A549 (cell line): ENCODE results near the gene TTLL11. TPM values are rescaled to one million over a fixed set of nuclear protein-coding genes. Genes with fewer than 3 reads are reported as not detected.

Experiments
- ATAC-seq, 2 experiments: fragments of 200-7000 bp in 1 of 2; fragments of >200 bp in 1 of 2; cut with Nextera tagmentation in 1 of 2; cut with Tn5 transposase in 1 of 2; 3 replicates each; pipeline versions ENCODE4 v1.8.0 to v1.9.1; 2018 to 2020; ENCODE audit warnings: mild to moderate bottlenecking in 1 of 2, moderate library complexity in 1 of 2
- CTCF ChIA-PET: fragments of 300-600 bp; sonication (Branson Sonifier 250); formaldehyde crosslinking; extraction: SDS; loops from one replicate; lab custom pipeline; 2021; ENCODE audit warnings: antibody characterized with exemption, inconsistent platforms; lab: Yijun Ruan, JAX
- POLR2A ChIA-PET: fragments of 350-600 bp; formaldehyde crosslinking; extraction: SDS; loops from one replicate; lab custom pipeline; 2021; ENCODE audit warnings: antibody characterized with exemption, inconsistent platforms; lab: Yijun Ruan, JAX
- DNase-seq, 2 experiments: peaks; one replicate each; pipeline versions ENCODE4 v3.0.0 to v3.0.0-alpha.2; 2011 to 2016; ENCODE audit warnings: low read depth in 1 of 2, low spot score in 1 of 2
- FAIRE-seq: peaks from 2 replicates; lab custom pipeline; 2011; peaks lifted over from hg19 to GRCh38; lab: Jason Lieb, UNC
- H3K27ac ChIP-seq, 2 experiments: fragments of >200 bp; sonication (Bioruptor Twin); formaldehyde crosslinking; 3 replicates each; pipeline ENCODE4 v1.5.1; 2016 to 2017
- H3K4me1 ChIP-seq: fragments of >200 bp; sonication (Bioruptor Twin); formaldehyde crosslinking; 3 replicates; pipeline ENCODE4 v1.6.1; 2016
- H3K4me2 ChIP-seq: fragments of >200 bp; sonication (Bioruptor Twin); formaldehyde crosslinking; 3 replicates; pipeline ENCODE4 v1.6.1; 2016
- H3K4me3 ChIP-seq: fragments of >200 bp; sonication (Bioruptor Twin); formaldehyde crosslinking; 3 replicates; pipeline ENCODE4 v1.5.1; 2016
- H3K9me3 ChIP-seq: fragments of >200 bp; sonication (Bioruptor Twin); formaldehyde crosslinking; 3 replicates; pipeline ENCODE4 v1.6.1; 2016
- ATOH8 ChIP-seq: fragments of 250-450 bp; sonication (Bioruptor Pico); IDR thresholded peaks from 2 replicates; pipeline ENCODE4 v1.5.0; 2020; ENCODE audit warnings: low read depth, mild to moderate bottlenecking, moderate library complexity
- BCL3 ChIP-seq: fragments of >200 bp; sonication (Bioruptor Twin); formaldehyde crosslinking; IDR thresholded peaks from 3 replicates; pipeline ENCODE4 v1.6.1; 2016
- CHD4 ChIP-seq: fragments of 200-600 bp; sonication (generic); IDR thresholded peaks from 2 replicates; pipeline ENCODE4 v1.6.1; 2016; ENCODE audit warnings: antibody characterized with exemption, mild to moderate bottlenecking, borderline replicate concordance
- E2F6 ChIP-seq: IDR thresholded peaks from 2 replicates; pipeline ENCODE4 v1.6.1; 2012; ENCODE audit warnings: low read depth, borderline replicate concordance
- EHF ChIP-seq: fragments of 250-450 bp; sonication (Bioruptor Pico); IDR thresholded peaks from 2 replicates; pipeline ENCODE4 v1.5.0; 2020; ENCODE audit warnings: mild to moderate bottlenecking
- ESRRA ChIP-seq: fragments of 150-350 bp; IDR thresholded peaks from 2 replicates; pipeline ENCODE4 v1.6.1; 2014; ENCODE audit warnings: mild to moderate bottlenecking, low read length, borderline replicate concordance
- HDAC2 ChIP-seq: fragments of 200-600 bp; sonication (generic); IDR thresholded peaks from 2 replicates; pipeline ENCODE4 v1.6.1; 2016
- HEYL ChIP-seq: fragments of 250-450 bp; sonication (Bioruptor Pico); IDR thresholded peaks from 2 replicates; pipeline ENCODE4 v1.8.0; 2021; ENCODE audit warnings: mild to moderate bottlenecking, moderate library complexity
- HOXB5 ChIP-seq: fragments of 250-450 bp; sonication (Bioruptor Pico); IDR thresholded peaks from 2 replicates; pipeline ENCODE4 v1.5.0; 2020; ENCODE audit warnings: mild to moderate bottlenecking, moderate library complexity
- JUNB ChIP-seq: fragments of >200 bp; sonication (Bioruptor Twin); formaldehyde crosslinking; IDR thresholded peaks from 2 replicates; pipeline ENCODE4 v1.6.1; 2016
- KDM5A ChIP-seq: fragments of 200-600 bp; sonication (generic); IDR thresholded peaks from 2 replicates; pipeline ENCODE4 v1.6.1; 2016; ENCODE audit warnings: antibody characterized with exemption, mild to moderate bottlenecking
- NPAS2 ChIP-seq: fragments of 250-450 bp; sonication (Bioruptor Pico); IDR thresholded peaks from 2 replicates; pipeline ENCODE4 v1.8.0; 2022; ENCODE audit warnings: mild to moderate bottlenecking, moderate library complexity, borderline replicate concordance
- NR3C1 ChIP-seq: fragments of >200 bp; sonication (Bioruptor Twin); formaldehyde crosslinking; IDR thresholded peaks from 3 replicates; pipeline ENCODE4 v1.6.1; 2017
- RARB ChIP-seq: fragments of 250-450 bp; sonication (Bioruptor Pico); IDR thresholded peaks from 2 replicates; pipeline ENCODE4 v1.8.0; 2021; ENCODE audit warnings: mild to moderate bottlenecking, moderate library complexity
- RCOR1 ChIP-seq: fragments of 150-350 bp; IDR thresholded peaks from 2 replicates; pipeline ENCODE4 v1.6.1; 2014; ENCODE audit warnings: antibody characterized with exemption, low read length, low read depth
- RFX5 ChIP-seq: fragments of 450-650 bp; IDR thresholded peaks from 2 replicates; pipeline ENCODE4 v1.7.1; 2014; ENCODE audit warnings: antibody characterized with exemption, mild to moderate bottlenecking, moderate library complexity
- RNF2 ChIP-seq: fragments of 200-600 bp; sonication (generic); IDR thresholded peaks from 2 replicates; pipeline ENCODE4 v1.6.1; 2016; ENCODE audit warnings: low read depth, mild to moderate bottlenecking, antibody characterized with exemption, moderate library complexity, borderline replicate concordance
- ZC3H11A ChIP-seq: fragments of 450-650 bp; IDR thresholded peaks from 2 replicates; pipeline ENCODE4 v1.6.1; 2014; ENCODE audit warnings: antibody characterized with exemption, mild to moderate bottlenecking
- ZFP36 ChIP-seq: fragments of 450-650 bp; IDR thresholded peaks from 2 replicates; pipeline ENCODE4 v1.6.1; 2014; ENCODE audit warnings: borderline replicate concordance; ENCODE audit not compliant: partially characterized antibody
- WGBS: methylation state at CpG from one replicate; pipeline ENCODE4 v1.1.6; 2017; ENCODE audit errors: missing lambda C conversion rate; 5-methylcytosine and 5-hydroxymethylcytosine counted together
- polyA plus RNA-seq, 4 experiments: library from polyadenylated mRNA; depleted of rRNA in 3 of 4; stranded (reverse); fragments of >200 nt; fragmentation: RNase III in 1 of 4; extraction: RNeasy Plus Mini Kit Qiagen cat#74134 plus additional on column Dnase treatment in 1 of 4; gene quantifications; 2 replicates in 3 of 4; 3 replicates in 1 of 4; pipeline ENCODE4 v1.2.3, GENCODE V29; 2011 to 2017
- TF ChIP-seq, protein P1 (sequence below): IDR thresholded peaks from 2 replicates; pipeline ENCODE4 v1.6.1; 2012

The TTLL11 gene
- polyA plus RNA-seq, 2 of the 4 experiments (the other 2 are of a cell fraction) = 1.8 to 2.6 TPM

DNA sequence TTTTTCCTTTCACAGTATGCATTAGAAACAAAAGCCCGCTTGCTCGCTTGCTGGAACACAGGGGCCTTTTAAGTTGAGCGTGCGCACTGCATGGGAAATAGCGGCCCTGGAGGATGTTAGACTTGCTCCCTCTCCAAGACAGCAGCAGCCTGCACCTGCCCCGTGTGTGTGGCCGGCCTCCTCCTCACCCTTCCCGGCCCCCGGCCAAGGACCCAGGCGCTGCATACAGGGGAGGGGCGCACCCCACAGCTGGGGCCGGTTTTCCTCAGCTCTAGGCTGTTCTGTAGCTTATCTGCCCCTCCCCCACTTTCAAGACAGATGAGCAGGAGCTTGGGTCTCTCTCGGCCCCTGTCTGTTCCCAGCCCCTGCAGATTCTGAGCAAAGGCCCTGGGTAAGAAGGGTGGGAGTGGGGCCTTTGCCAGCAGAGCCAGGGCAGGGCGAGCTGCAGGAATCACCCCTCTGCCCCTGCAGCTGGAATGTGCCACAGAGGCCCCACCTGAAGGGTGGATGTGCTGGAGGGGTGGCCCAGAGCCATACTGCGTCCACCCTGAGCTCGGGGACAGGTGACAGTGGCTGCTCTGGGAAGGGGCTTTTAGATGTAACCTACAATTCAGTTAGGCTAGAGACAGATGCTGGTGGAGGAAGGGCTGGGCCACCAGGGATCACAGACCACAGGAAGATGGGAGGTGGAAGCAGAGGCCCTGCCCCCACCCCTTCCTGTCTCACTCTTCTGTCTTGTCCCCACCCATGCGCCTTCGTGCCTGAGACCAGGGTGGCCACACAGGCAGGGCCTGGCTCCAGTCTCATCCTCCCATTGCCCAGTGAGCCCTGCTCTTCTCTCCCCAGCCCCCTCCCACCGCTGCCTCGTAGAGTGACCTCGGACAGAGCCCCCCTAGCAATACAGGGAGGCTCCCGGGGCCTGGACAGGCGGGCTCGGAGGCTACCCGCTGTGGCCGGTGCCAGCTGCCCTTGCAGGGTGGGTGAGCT, 309.3 kb downstream of the TTLL11 start:
- Histone ChIP-seq H3K4me1 (no peaks in the 10 kb centered on the region), H3K4me3 (no peak overlapping the region), H3K4me2 (no peak overlapping the region), H3K27ac (no peak overlapping the region), H3K9me3 (no peaks in the 10 kb centered on the region)
- FAIRE-seq = no peak
- CTCF ChIA-PET = no interaction called here
- POLR2A ChIA-PET = no interaction called here
- DNase-seq = no peak
- ATAC-seq = no peak
- no peak for TF ChIP-seq ESRRA
- 92% methylated on average over 20 of the region's 26 CpGs for WGBS

DNA sequence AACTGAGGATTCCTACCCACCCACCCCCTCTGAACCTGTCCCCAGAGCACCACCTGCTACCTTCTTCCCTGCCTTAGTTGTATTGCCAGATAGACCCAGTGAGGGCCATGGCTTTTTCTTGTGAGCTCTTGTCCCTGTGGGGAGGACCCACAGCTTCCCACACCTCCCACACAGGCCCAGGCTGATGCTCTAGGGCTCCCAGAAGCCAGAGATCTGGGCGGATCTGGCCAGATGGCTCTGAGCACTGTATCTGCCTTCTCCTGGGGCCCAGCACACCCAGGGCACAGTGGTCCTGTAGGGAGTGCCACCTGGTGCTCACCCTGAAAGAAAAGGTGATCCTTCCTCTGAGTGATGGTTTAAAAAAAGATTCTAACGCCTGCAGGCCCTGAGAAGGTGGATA, 310.0 kb downstream of the TTLL11 start:
- FAIRE-seq = no peak
- ATAC-seq = no peak
- H3K27ac ChIP-seq = no peak overlapping the region
- H3K4me1 ChIP-seq = no peaks in the 10 kb centered on the region
- H3K9me3 ChIP-seq = no peaks in the 10 kb centered on the region
- H3K4me3 ChIP-seq = no peak overlapping the region
- CTCF ChIA-PET = no interaction called here
- no peak for DNase-seq
- no peak overlapping the region for H3K4me2 ChIP-seq
- TF ChIP-seq RFX5 (no peak), ATOH8 (CRISPR knock-in tag) (no peak), EHF (CRISPR knock-in tag) (no peak), ZFP36 (no peak), HOXB5 (CRISPR knock-in tag) (no peak), BCL3 (no peak), JUNB (no peak), HEYL (CRISPR knock-in tag) (no peak), KDM5A (no peak), HDAC2 (no peak), RNF2 (no peak), ZC3H11A (no peak)
- TF ChIP-seq, all 56 proteins: peak for 0
- 83% methylated on average over 2 of the region's 2 CpGs for WGBS
- POLR2A ChIA-PET = no interaction called here

DNA sequence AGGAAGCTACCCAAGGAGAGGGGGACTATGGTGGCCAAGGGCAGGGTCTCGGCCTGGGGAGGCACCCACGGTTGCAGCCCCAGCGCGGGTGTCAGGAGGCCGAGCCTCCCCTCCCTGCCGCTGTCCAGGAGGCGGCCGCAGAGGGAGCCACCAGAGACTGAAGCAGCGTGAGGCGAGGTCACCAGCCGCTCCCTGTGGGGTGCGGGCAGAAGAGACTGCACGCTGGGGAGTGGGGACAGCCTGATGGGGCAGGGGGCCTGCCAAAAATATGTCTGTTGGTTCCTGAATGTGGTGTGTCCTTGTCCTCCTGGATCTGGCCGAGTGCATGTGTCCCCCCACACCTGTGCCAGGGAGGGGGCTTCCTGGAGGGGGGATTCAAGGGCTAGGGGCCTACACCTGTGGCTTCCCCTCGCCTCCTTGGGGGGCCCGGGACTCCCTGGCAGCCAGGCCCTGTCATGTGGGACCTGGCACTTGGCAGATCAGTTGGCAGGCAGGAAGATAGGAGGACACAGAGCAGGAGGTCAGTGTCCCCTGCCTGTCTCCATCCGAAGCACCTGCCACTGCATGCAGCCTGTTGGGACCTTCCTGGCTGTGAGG, 310.5 kb downstream of the TTLL11 start:
- FAIRE-seq (no peak), DNase-seq (no peak), ATAC-seq (no peak)
- Histone ChIP-seq H3K27ac (no peak overlapping the region), H3K4me2 (no peak overlapping the region), H3K4me3 (no peak overlapping the region), H3K9me3 (0 out of 3 replicates have a peak, but pooled peaks cover 2% of the 10 kb centered on the region), H3K4me1 (no peaks in the 10 kb centered on the region)
- ChIA-PET CTCF (no interaction called here), POLR2A (no interaction called here)
- TF ChIP-seq E2F6 = no peak
- TF ChIP-seq HOXB5 (CRISPR knock-in tag) = no peak
- TF ChIP-seq NPAS2 = no peak
- no peak for TF ChIP-seq ZC3H11A
- TF ChIP-seq RARB = no peak
- TF ChIP-seq NR3C1 = no peak
- no peak for TF ChIP-seq RCOR1
- TF ChIP-seq, protein P1, sequence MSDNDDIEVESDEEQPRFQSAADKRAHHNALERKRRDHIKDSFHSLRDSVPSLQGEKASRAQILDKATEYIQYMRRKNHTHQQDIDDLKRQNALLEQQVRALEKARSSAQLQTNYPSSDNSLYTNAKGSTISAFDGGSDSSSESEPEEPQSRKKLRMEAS = no peak
- no peak for TF ChIP-seq CHD4
- 95% methylated on average over 14 of the region's 17 CpGs for WGBS
